AG10803 (cell line): ENCODE data around the gene LEPROT.

ENCODE experiments used
- DNase-seq: peaks from one replicate; pipeline ENCODE4 v3.0.0; 2010; ENCODE audit warnings: low read depth
- H3K4me3 ChIP-seq: 2 replicates; pipeline ENCODE4 v1.5.1; 2011; ENCODE audit warnings: mild to moderate bottlenecking, low read length, control low read depth
- CTCF ChIP-seq: conservative IDR thresholded peaks from 2 replicates; pipeline ENCODE4 v1.5.1; 2011; ENCODE audit warnings: mild to moderate bottlenecking, low read length, control low read depth, inconsistent platforms

LEPROT gene

GRCh38 chr1:65421351-65422025 lies 1.0 kb downstream of the LEPROT start:
- TF ChIP-seq CTCF: no peak
- peak overlapping the region; percentile 84 for H3K4me3 ChIP-seq
- peak; percentile 33 for DNase-seq

GRCh38 chr1:65422241-65423203 lies 2.1 kb downstream of the LEPROT start:
- peak; percentile 78 for DNase-seq
- H3K4me3 ChIP-seq: peak overlapping the region; percentile 84
- TF ChIP-seq CTCF: no peak; the same call in 1 of the 2 replicates

- peak; percentile 13; the same call in 1 of the 2 replicates for TF ChIP-seq CTCF
- no peak overlapping the region for H3K4me3 ChIP-seq
- peak; percentile 96 for DNase-seq
Observed at GRCh38 chr1:65423884-65424572, 3.6 kb downstream of the LEPROT start.

GRCh38 chr1:65424573-65424889 lies 4.1 kb downstream of the LEPROT start:
- no peak for TF ChIP-seq CTCF
- no peak overlapping the region for H3K4me3 ChIP-seq
- no peak for DNase-seq

GRCh38 chr1:65425006-65425405 lies 4.5 kb downstream of the LEPROT start:
- no peak overlapping the region for H3K4me3 ChIP-seq
- TF ChIP-seq CTCF: no peak

GRCh38 chr1:65425697-65426096 lies 5.2 kb downstream of the LEPROT start:
- no peak for TF ChIP-seq CTCF
- no peak overlapping the region for H3K4me3 ChIP-seq
- DNase-seq: peak; percentile 97

More at GRCh38 chr1:65425006-65425405, 4.5 kb downstream of the LEPROT start:
- peak; percentile 33 for DNase-seq
